Thyroid gland (tissue), 4 donors: ENCODE measurements around the gene KLF2. TPM values are rescaled to one million over a fixed set of nuclear protein-coding genes. Genes with fewer than 3 reads are reported as not detected.
A peak's percentile ranks its signal among the peaks of the same experiment; 100 is the strongest.

Experiments
- DNase-seq, 2 donors: peaks; one replicate each; pipeline ENCODE4 v3.0.0-alpha.2; 2019
- H3K27ac ChIP-seq, 3 donors: fragments of 200-600 bp; sonication (generic); 1 replicate in 2 of 3; 2 replicates in 1 of 3; pipeline ENCODE4 v1.5.1; 2016 to 2019; ENCODE audit warnings: mild to moderate bottlenecking in 1 of 3, moderate library complexity in 1 of 3
- H3K27me3 ChIP-seq: fragments of 200-600 bp; sonication (generic); one replicate; pipeline ENCODE4 v1.5.1; 2019
- H3K36me3 ChIP-seq, 2 donors: fragments of 200-600 bp; sonication (generic); one replicate each; pipeline ENCODE4 v1.5.1; 2016 to 2019
- H3K4me1 ChIP-seq, 2 donors: fragments of 200-600 bp; sonication (generic); one replicate each; pipeline ENCODE4 v1.5.1; 2017 to 2019
- H3K4me3 ChIP-seq, 3 donors: fragments of 200-600 bp; sonication (generic); replicated peaks in 1 of 3; 1 replicate in 2 of 3; 2 replicates in 1 of 3; pipeline ENCODE4 v1.5.1; 2016; ENCODE audit warnings: mild to moderate bottlenecking in 1 of 3
- H3K9me3 ChIP-seq: fragments of 200-600 bp; sonication (generic); one replicate; pipeline ENCODE4 v1.5.1; 2017
- CTCF ChIP-seq, 6 experiments: fragments of 200-600 bp in 3 of 6; fragments of 450-650 bp in 3 of 6; sonication (generic) in 3 of 6; IDR thresholded peaks; one replicate each; pipeline ENCODE4 v1.5.1; 2016 to 2019; ENCODE audit warnings: antibody characterized with exemption in 6 of 6, mild to moderate bottlenecking in 2 of 6, inconsistent platforms in 1 of 6, moderate library complexity in 1 of 6
- POLR2A ChIP-seq, 2 donors: fragments of 450-650 bp; IDR thresholded peaks; one replicate each; pipeline ENCODE4 v1.6.1; 2017; ENCODE audit warnings: antibody characterized with exemption in 2 of 2, mild to moderate bottlenecking in 2 of 2, moderate library complexity in 1 of 2
- WGBS, 2 donors: methylation state at CpG; one replicate each; pipeline ENCODE4 v1.1.5; 2017; 5-methylcytosine and 5-hydroxymethylcytosine counted together
- intact Hi-C: fragments of 100-400 bp; cut with DNase I; formaldehyde crosslinking; loops from one replicate; pipeline ENCODE4 v1.15.1; 2023
- total RNA-seq, 4 donors: library from RNA; depleted of rRNA; stranded (reverse); fragments of >200 nt; gene quantifications; one replicate each; pipeline ENCODE4 v1.2.3, GENCODE V29; 2016

KLF2 gene
- total RNA-seq, 4 donors from 2014 or later, result 9.1 to 15.9 (median 14.0) TPM

DNA sequence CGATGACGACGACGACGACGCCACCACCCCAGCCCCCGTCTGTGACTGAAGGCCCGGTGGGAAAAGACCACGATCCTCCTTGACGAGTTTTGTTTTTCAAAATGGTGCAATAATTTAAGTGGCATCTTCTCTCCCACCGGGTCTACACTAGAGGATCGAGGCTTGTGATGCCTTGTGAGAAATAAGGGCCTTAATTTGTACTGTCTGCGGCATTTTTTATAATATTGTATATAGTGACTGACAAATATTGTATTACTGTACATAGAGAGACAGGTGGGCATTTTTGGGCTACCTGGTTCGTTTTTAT is 2.5 kb downstream of the KLF2 start:
- 57 to 60% methylated on average over 14 of the region's 14 CpGs for WGBS, 2 donors
- no peaks in the 10 kb centered on the region for H3K9me3 ChIP-seq
- H3K4me3 ChIP-seq, result peak overlapping the region in 1 of 3 donors; percentile 89
- H3K27ac ChIP-seq, result peak overlapping the region; percentile 78 to 88 (median 80)
- H3K4me1 ChIP-seq, result peaks cover 0 to 45% of the 10 kb centered on the region in 2 donors
- H3K36me3 ChIP-seq, result peaks cover 19 to 26% of the 10 kb centered on the region in 2 donors
- intact Hi-C loops, result loop anchor here (5.0 kb wide), 1 partner anchor 55 kb away; no protein-coding TSS in a partner anchor
- TF ChIP-seq POLR2A (IDR thresholded peaks at IDR 0.05) (no peak), CTCF (IDR thresholded peaks at IDR 0.05) (no peak)
- H3K27me3 ChIP-seq, result no peaks in the 10 kb centered on the region
- no peak for DNase-seq

- intact Hi-C loops, result loop anchor here (5.0 kb wide), 1 partner anchor 55 kb away; no protein-coding TSS in a partner anchor
- TF ChIP-seq POLR2A (IDR thresholded peaks at IDR 0.05), result no peak
- TF ChIP-seq CTCF (IDR thresholded peaks at IDR 0.05), result no peak
- H3K4me1 ChIP-seq, result peaks cover 0 to 41% of the 10 kb centered on the region in 2 donors
Observed at GRCh38 chr19:16327501-16327900, 2.9 kb downstream of the KLF2 start.

GRCh38 chr19:16327911-16328823 is 3.5 kb downstream of the KLF2 start:
- Histone ChIP-seq H3K27me3 (no peaks in the 10 kb centered on the region), H3K36me3 (peaks cover 19 to 26% of the 10 kb centered on the region in 2 donors), H3K4me1 (peaks cover 0 to 38% of the 10 kb centered on the region in 2 donors), H3K9me3 (no peaks in the 10 kb centered on the region), H3K27ac (peak overlapping the region; percentile 78 to 88 (median 80)), H3K4me3 (peak overlapping the region in 1 of 3 donors; percentile 15)
- peak; percentile 45 to 48 for DNase-seq
- WGBS, 2 donors, result 45 to 54% methylated on average over 20 of the region's 20 CpGs
- intact Hi-C loops, result loop anchor here (5.0 kb wide), 1 partner anchor 54 kb away; no protein-coding TSS in a partner anchor
- no peak for TF ChIP-seq CTCF (IDR thresholded peaks at IDR 0.05)
- TF ChIP-seq POLR2A (IDR thresholded peaks at IDR 0.05), result peak in 1 of 2 donors; percentile 18

More at GRCh38 chr19:16327501-16327900, 2.9 kb downstream of the KLF2 start:
- Histone ChIP-seq H3K9me3 (no peaks in the 10 kb centered on the region), H3K4me3 (peak overlapping the region in 2 of 3 donors; percentile 15 to 89), H3K27ac (peak overlapping the region; percentile 78 to 88 (median 80)), H3K27me3 (no peaks in the 10 kb centered on the region), H3K36me3 (peaks cover 19 to 26% of the 10 kb centered on the region in 2 donors)
- no peak for DNase-seq
- 66 to 72% methylated on average over 6 of the region's 6 CpGs for WGBS, 2 donors

GRCh38 chr19:16328824-16329482 is 4.3 kb downstream of the KLF2 start:
- intact Hi-C loops, result loop anchor here (5.0 kb wide), 1 partner anchor 53 kb away; no protein-coding TSS in a partner anchor
- 51 to 55% methylated on average over 11 of the region's 11 CpGs for whole genome bisulfite sequencing, 2 donors
- Histone ChIP-seq H3K27ac (peak overlapping the region; percentile 25 to 88 (median 80)), H3K36me3 (peaks cover 19 to 26% of the 10 kb centered on the region in 2 donors), H3K9me3 (no peaks in the 10 kb centered on the region), H3K4me1 (peaks cover 0 to 31% of the 10 kb centered on the region in 2 donors), H3K27me3 (no peaks in the 10 kb centered on the region), H3K4me3 (no peak overlapping the region)
- DNase-seq, result no peak
- TF ChIP-seq POLR2A (IDR thresholded peaks at IDR 0.05) (no peak), CTCF (IDR thresholded peaks at IDR 0.05) (no peak)
